RWPE2 (cell line): ENCODE data around the gene FHIT.

ENCODE experiments used
- ATAC-seq: fragments of 200-7000 bp; cut with Tn5 transposase; 3 replicates; pipeline ENCODE4 v1.9.1; 2021; ENCODE audit warnings: low read depth
- DNase-seq: peaks from one replicate; pipeline ENCODE4 v3.0.0-alpha.2; 2020; ENCODE audit warnings: low spot score
- H3K27ac ChIP-seq: fragments of 450-650 bp; 2 replicates; pipeline ENCODE4 v1.5.1; 2017; ENCODE audit warnings: mild to moderate bottlenecking; ENCODE audit not compliant: poor library complexity, severe bottlenecking
- H3K27me3 ChIP-seq: fragments of 250-450 bp; sonication (Bioruptor Pico); 2 replicates; pipeline ENCODE4 v1.5.1; 2021; ENCODE audit warnings: mild to moderate bottlenecking, moderate library complexity; ENCODE audit not compliant: insufficient read depth, poor library complexity, severe bottlenecking
- H3K36me3 ChIP-seq: fragments of 250-450 bp; sonication (Bioruptor Pico); 2 replicates; pipeline ENCODE4 v1.5.1; 2020; ENCODE audit warnings: low read depth, mild to moderate bottlenecking, moderate library complexity
- H3K4me1 ChIP-seq: fragments of 250-450 bp; sonication (Bioruptor Pico); 2 replicates; pipeline ENCODE4 v1.5.1; 2021; ENCODE audit warnings: mild to moderate bottlenecking, moderate library complexity; ENCODE audit not compliant: insufficient read depth, poor library complexity, severe bottlenecking
- H3K4me3 ChIP-seq: fragments of 250-450 bp; sonication (Bioruptor Pico); 2 replicates; pipeline ENCODE4 v1.5.1; 2021; ENCODE audit warnings: mild to moderate bottlenecking, moderate library complexity; ENCODE audit not compliant: severe bottlenecking
- H3K9me3 ChIP-seq: fragments of 250-450 bp; sonication (Bioruptor Pico); 2 replicates; pipeline ENCODE4 v1.5.1; 2021; ENCODE audit warnings: mild to moderate bottlenecking, moderate library complexity; ENCODE audit not compliant: severe bottlenecking
- TF ChIP-seq, protein P1 (sequence below): fragments of 450-650 bp; IDR thresholded peaks from one replicate; pipeline ENCODE4 v1.5.1; 2017; ENCODE audit warnings: mild to moderate bottlenecking, moderate library complexity; ENCODE audit not compliant: poor library complexity, severe bottlenecking

FHIT gene

DNA sequence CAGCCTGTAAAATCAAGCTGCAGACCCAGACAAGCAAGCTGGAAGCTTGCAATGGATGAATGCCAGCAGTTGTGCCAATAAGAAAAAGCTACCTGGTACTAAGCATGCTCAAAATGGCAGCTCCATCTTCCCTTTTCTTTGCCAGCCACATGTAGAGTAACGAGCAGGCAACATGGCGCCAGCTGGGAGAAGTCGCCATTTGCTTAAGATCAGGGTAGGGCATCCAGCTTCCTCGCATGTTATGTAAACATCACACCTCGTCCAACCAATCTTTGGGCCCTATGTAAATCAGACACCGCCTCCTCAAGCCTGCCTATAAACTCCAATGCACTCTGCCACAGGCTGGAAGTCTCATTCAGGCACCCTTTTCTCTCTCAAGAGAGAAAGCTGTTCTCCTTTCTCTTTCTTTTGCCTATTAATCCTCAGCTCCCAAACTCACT, 973.9 kb downstream of the FHIT start:
- H3K36me3 ChIP-seq = no peaks in the 10 kb centered on the region
- H3K9me3 ChIP-seq = no peaks in the 10 kb centered on the region
- no peaks in the 10 kb centered on the region for H3K4me1 ChIP-seq
- H3K27me3 ChIP-seq = no peaks in the 10 kb centered on the region
- ATAC-seq (no peak), DNase-seq (no peak)
- TF ChIP-seq, protein P1, sequence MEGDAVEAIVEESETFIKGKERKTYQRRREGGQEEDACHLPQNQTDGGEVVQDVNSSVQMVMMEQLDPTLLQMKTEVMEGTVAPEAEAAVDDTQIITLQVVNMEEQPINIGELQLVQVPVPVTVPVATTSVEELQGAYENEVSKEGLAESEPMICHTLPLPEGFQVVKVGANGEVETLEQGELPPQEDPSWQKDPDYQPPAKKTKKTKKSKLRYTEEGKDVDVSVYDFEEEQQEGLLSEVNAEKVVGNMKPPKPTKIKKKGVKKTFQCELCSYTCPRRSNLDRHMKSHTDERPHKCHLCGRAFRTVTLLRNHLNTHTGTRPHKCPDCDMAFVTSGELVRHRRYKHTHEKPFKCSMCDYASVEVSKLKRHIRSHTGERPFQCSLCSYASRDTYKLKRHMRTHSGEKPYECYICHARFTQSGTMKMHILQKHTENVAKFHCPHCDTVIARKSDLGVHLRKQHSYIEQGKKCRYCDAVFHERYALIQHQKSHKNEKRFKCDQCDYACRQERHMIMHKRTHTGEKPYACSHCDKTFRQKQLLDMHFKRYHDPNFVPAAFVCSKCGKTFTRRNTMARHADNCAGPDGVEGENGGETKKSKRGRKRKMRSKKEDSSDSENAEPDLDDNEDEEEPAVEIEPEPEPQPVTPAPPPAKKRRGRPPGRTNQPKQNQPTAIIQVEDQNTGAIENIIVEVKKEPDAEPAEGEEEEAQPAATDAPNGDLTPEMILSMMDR = no peak
- no peak overlapping the region for H3K4me3 ChIP-seq
- H3K27ac ChIP-seq = no peak overlapping the region

DNA sequence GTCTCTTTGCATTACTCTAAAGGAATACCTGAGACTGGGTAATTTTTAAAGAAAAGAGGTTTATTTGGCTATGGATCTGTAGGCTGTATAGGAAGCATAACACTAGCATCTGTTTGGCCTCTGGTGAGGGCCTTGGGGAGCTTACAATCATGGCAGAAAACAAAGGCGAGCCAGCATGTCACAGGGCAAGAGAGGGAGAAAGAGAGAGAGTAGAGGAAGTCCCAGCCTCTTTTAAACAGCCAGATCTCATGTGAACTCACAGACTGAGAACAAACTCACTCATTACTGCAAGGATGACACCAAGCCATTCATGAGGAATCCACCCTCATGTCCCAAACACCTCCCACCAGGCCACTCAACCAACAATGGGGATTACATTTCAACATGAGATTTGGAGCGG, 974.6 kb downstream of the FHIT start:
- H3K9me3 ChIP-seq = no peaks in the 10 kb centered on the region
- ATAC-seq (no peak), DNase-seq (no peak)
- TF ChIP-seq, protein P1 = no peak
- H3K27ac ChIP-seq = no peak overlapping the region
- H3K4me1 ChIP-seq = no peaks in the 10 kb centered on the region
- no peaks in the 10 kb centered on the region for H3K27me3 ChIP-seq
- H3K36me3 ChIP-seq = no peaks in the 10 kb centered on the region
- no peak overlapping the region for H3K4me3 ChIP-seq

DNA sequence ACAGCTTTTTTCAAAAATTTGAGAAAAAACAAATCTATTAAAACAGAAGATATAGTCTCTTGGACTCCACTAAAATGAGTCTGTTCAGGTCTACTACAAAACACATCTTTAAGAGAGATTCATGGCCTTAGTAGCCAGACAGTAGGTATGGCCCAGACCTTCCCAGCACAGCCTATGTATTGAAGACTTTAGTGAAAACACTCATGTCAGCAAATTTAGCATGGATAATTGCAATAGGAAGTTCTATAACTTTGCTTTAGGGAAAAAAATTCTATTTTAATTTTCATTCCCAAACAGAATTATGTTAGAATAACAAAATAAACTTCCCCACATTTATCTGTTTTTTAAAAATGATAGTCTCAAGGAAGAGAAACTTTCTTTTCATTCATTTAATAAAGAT, 976.6 kb downstream of the FHIT start:
- no peaks in the 10 kb centered on the region for H3K9me3 ChIP-seq
- no peak overlapping the region for H3K4me3 ChIP-seq
- TF ChIP-seq, protein P1 = no peak

DNA sequence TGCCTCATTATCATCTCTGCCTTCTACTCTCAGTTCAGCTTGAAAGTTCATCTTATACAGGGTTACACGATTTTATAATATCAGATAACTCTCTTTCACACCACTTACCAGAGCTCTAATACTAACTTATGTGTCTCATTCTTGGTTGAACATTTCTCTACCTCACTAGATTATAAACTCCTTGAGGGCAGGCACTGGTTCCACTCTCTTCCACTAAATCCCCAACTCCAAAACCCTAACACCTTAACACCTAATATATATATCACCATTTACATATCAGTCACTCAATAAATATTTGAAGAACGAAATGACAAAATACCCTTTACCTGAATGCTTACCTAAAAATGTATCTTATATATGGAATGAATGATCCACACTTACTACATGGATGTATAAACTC, 977.2 kb downstream of the FHIT start:
- Histone ChIP-seq H3K27ac (no peak overlapping the region), H3K4me1 (no peaks in the 10 kb centered on the region), H3K4me3 (no peak overlapping the region), H3K9me3 (no peaks in the 10 kb centered on the region), H3K27me3 (no peaks in the 10 kb centered on the region), H3K36me3 (no peaks in the 10 kb centered on the region)
- TF ChIP-seq, protein P1 = no peak
- DNase-seq (no peak), ATAC-seq (no peak)

More for the DNA sequence above, 976.6 kb downstream of the FHIT start:
- Histone ChIP-seq H3K4me1 (no peaks in the 10 kb centered on the region), H3K27ac (no peak overlapping the region), H3K27me3 (no peaks in the 10 kb centered on the region), H3K36me3 (no peaks in the 10 kb centered on the region)
- no peak for DNase-seq
- ATAC-seq = no peak

DNA sequence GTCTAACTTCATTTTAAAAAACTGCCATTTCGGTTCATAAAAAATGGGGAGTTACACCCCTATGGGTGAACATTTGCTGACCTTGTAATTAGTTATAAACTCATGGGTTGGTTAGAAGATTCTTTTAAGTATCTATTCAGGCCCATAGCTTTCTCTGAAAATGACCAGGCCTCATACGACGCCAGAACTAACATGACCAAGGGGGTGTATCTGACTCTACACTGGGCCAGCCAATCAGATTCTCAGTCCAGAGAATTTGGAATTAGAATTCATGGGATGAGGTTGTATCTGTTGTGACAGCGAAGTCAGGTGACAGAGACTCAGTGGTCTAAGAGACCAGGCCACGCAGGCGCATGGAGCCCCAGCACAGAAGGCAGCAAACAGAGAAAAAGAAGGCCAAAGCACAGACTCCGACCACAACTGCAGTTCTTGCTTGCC, 981.4 kb downstream of the FHIT start:
- Histone ChIP-seq H3K4me3 (no peak overlapping the region), H3K9me3 (no peaks in the 10 kb centered on the region), H3K4me1 (no peaks in the 10 kb centered on the region), H3K27me3 (no peaks in the 10 kb centered on the region), H3K27ac (no peak overlapping the region), H3K36me3 (no peaks in the 10 kb centered on the region)
- DNase-seq (no peak), ATAC-seq (no peak)
- TF ChIP-seq, protein P1 = no peak
